Measurements from ENCODE around the gene PIAS1.

DNA sequence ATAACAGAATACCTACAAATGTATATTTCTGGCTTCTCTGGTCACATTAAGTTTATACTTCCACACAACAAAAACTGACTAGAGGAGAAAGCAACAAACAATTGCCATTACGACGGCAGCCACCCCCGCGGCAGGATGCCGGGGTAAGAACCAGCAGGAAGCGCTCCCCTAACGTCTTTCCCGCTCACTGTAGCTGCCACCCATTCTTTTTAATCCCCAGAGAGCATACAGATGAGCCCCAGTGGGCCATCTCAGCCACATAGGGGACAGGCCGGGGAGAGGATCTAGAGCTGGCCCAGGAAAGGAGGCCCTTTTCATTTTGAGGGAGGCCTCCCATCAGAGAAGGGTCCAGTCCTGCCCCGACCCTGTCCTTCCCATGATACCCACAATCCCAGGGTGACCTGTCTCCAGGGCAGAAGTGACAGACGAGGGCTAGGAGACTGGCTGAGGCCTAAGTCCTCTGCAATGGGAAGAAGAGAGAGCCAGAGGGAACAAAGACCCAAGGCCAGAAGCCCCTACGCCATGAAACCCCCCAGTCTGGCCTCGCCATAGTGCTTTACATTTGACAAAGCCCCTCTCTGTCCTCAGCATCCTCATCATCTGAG lies 154.6 kb downstream of the PIAS1 start:
- TF ChIP-seq, protein P1, sequence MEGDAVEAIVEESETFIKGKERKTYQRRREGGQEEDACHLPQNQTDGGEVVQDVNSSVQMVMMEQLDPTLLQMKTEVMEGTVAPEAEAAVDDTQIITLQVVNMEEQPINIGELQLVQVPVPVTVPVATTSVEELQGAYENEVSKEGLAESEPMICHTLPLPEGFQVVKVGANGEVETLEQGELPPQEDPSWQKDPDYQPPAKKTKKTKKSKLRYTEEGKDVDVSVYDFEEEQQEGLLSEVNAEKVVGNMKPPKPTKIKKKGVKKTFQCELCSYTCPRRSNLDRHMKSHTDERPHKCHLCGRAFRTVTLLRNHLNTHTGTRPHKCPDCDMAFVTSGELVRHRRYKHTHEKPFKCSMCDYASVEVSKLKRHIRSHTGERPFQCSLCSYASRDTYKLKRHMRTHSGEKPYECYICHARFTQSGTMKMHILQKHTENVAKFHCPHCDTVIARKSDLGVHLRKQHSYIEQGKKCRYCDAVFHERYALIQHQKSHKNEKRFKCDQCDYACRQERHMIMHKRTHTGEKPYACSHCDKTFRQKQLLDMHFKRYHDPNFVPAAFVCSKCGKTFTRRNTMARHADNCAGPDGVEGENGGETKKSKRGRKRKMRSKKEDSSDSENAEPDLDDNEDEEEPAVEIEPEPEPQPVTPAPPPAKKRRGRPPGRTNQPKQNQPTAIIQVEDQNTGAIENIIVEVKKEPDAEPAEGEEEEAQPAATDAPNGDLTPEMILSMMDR (IDR thresholded peaks at IDR 0.05; ENCODE audit: low read depth, low read length) = no peak
- no peak for TF ChIP-seq EZH2phosphoT487 (IDR thresholded peaks at IDR 0.05; ENCODE audit: low read depth)
